HG03558 (cell line): Measurements from ENCODE around the gene ADCY9.
"Not testable (repeated sequence)": the region's sequence is repeated elsewhere in the genome, so short reads cannot be mapped to it uniquely, and the experiment has no call there.

Experiments
- ATAC-seq: cut with Tn5 transposase; IDR thresholded peaks from one replicate; pipeline ENCODE4 v1.9.1; 2021; ENCODE audit warnings: moderate number of reproducible peaks; ENCODE audit not compliant: unreplicated experiment; ENCODE audit errors: extremely low read depth

Gene ADCY9

GRCh38 chr16:4075534-4075933 lies 40.7 kb downstream of the ADCY9 start:
- no peak for ATAC-seq

DNA sequence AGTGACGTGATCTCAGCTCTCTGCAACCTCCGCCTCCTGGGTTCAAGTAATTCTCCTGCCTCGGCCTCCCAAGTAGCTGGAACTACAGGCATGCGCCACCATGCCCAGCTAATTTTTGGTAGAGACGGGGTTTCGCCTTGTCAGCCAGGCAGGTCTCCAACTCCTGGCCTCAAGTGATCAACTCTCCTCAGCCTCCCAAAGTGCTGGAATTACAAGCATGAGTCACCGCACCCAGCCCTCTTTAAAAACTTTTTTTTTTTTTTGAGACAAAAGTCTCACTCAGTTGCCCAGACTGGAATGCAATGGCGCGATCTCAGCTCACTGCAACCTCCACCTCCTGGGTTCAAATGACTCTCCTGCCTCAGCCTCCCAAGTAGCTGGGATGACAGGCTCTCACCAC lies 43.1 kb downstream of the ADCY9 start:
- not testable (repeated sequence) for ATAC-seq

DNA sequence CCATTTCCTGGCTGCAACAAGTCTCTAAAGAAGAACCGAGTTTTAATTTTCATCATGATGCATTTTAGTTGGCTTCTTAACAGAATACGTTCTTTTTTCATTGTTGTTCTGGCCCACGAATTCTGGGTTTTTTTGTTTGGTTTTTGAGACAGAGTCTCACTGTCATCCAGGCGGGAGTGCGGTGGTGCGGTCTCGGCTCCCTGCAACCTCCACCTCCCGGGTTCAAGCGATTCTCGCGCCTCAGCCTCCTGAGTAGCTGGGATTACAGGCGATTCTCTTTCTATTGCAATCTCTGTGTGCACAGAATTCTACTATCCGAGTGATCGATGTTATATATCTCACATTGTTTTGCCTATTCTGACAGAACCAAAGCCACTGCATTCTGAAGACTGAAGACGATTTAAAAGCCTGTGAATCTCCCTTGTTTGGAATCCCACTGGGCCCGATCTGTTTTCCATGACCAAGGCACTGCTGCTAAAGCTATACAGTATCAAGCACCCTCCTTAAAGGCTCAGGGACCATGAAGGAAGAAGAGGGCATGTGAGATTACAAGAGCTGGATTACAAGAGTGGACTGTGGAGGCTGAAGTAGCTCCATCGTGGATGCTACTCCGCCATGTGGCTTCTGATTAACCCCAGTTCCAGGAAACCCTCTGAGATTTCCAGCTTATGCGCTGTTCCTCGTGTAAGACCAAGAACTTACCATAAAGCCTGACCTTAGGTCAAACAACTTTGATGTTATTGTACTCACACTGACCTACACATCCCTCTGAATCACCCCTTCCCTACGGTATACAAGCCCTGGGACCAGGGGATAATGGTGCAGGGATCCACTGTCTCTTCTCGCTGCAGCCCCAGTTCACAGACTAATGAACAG lies 44.3 kb downstream of the ADCY9 start:
- ATAC-seq, result no peak

DNA sequence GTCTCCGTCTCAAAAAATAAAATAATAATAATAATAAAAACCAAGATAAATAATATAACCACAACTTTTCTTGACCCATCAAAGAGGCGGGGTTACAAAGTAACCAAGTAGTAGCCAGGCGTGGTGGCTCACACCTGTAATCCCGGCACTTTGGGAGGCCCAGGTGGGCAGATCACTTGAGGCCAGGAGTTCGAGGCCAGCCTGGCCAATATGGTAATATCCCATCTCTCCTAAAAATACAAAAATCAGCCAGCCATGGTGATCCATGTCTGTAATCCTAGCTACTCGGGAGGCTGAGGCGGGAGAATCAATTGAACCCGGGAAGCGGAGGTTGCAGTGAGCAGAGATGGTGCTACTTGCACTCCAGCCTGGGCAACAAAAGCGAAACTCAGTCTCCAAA lies 45.3 kb downstream of the ADCY9 start:
- no peak for ATAC-seq

GRCh38 chr16:4067262-4068001 lies 48.8 kb downstream of the ADCY9 start:
- no peak for ATAC-seq

GRCh38 chr16:4064950-4065352 lies 51.3 kb downstream of the ADCY9 start:
- ATAC-seq, result no peak

GRCh38 chr16:4062212-4062802 lies 53.9 kb downstream of the ADCY9 start:
- ATAC-seq, result no peak

DNA sequence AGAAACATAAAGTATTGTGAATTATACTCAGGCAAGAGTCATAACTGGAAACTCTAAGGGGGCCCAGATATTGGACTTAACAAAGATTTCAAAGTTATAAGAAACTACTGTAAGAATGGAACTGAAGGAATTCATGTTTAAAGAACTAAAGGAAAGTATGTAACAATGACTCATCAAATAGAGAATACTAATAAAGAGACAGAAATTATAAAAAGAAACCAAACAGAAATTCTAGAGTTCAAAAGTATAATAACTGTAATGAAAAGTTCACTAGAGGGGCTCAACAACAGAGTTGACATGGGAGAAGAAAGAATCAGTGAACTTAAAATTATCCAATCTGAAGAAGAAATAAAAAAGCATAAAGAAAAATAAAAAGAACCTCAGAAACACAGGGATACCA lies 55.4 kb downstream of the ADCY9 start:
- ATAC-seq, result no peak

DNA sequence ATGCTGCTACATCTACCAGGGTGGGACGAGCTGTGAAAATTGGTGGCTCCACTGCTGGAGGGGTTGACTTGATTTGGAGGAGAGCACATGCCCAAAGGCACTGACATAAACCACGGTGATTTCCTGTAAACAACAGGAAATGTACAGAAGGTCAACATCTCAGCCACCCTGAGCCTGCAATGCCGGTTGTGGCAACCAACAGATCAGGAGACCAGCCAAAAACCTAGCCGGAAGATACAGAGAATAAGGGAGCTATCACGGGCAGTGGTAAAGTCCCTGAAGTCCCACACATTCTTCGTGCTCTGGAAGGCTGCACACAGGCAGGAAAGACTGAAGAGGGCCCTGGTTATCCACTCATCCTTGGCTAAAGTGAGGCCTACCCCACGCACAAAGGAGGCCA lies 56.2 kb downstream of the ADCY9 start:
- ATAC-seq, result no peak

DNA sequence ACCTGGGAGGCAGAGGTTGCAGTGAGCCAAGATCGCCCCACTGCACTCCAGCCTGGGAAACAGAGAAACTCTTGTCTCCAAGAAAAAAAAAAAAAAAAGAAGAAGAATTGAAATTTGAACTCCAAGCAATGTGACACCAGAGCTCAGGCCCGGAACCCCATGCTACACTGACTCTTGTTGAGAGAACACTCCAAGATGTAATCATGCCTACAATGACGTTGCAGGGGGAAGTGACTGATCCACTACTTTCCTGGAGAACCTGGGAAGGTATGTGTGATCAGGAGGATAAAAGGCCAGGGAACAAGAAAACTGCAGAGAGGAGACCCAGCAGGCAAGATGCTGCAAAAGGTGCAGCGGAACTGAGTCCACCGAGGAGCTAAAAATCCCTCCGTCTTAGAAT lies 57.9 kb downstream of the ADCY9 start:
- ATAC-seq, result no peak

DNA sequence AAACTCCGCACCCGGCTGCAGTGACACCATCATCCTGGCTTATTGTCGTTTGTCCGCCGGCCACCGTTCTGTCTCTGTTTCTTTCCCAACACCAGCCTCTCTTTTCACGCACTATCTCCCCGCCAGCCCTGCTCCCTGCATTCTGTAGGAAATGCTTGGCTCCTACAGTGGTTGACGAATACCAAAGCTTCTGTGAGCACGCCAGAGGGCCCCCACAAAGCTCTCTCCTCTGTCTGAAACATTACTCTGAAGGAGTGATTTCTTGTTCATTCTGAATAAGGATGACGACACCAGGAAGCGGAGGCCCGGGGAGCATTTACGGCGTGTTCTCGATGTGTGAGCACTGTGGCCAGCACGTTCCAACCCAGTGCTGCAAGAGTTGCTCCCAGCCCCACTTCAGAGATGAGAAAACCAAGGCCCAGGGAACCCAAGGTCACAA lies 58.8 kb downstream of the ADCY9 start:
- no peak for ATAC-seq

- ATAC-seq, result no peak
Observed at GRCh38 chr16:4056161-4057105, 59.8 kb downstream of the ADCY9 start.

DNA sequence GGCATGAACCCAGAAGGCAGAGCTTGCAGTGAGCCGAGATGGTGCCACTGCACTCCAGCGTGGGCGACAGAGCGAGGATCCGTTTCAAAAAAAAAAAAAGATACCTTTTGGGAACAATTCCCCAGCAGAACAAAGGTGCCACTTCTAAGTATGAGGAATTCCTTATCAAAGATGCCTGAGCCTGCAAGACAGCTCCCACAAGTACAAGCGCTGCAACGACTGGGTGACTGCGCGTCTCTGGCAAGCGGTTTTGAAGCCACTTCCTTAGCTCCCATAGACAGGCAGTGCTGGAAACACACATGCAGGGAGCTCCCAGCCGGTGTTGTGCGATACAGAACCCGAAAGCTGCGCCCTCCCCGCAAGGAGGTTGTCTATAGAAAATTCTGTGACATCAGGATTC lies 60.5 kb downstream of the ADCY9 start:
- ATAC-seq, result no peak

DNA sequence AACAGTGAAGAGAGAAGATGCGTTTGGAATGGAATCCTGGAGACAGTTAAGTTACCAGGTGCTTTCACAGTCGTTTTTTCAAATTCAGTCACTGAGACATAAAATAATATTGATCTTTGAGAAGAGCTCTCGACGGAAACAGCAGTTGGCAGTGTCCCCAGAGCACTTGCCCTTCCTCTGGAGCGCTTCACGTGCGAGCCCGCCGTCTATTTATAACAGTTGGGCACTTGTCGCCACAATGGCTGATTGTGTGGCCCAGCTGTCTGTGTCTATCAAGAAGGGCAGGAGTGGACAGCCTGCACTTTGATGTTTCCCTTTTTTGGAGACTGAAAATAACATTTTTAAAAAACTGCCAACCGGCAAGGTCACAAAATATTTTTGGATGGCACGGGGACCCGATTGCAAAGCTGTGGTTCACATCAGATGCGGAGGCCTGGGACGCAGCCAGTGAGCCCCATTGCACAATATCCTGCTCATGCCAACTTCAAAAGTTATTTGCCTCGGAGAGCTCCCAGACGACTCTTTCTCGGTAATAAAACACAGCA lies 62.9 kb downstream of the ADCY9 start:
- no peak for ATAC-seq

- ATAC-seq, result no peak
Observed at GRCh38 chr16:4052801-4053293, 63.4 kb downstream of the ADCY9 start.

- ATAC-seq, result no peak
Observed at GRCh38 chr16:4052096-4052495, 64.1 kb downstream of the ADCY9 start.

DNA sequence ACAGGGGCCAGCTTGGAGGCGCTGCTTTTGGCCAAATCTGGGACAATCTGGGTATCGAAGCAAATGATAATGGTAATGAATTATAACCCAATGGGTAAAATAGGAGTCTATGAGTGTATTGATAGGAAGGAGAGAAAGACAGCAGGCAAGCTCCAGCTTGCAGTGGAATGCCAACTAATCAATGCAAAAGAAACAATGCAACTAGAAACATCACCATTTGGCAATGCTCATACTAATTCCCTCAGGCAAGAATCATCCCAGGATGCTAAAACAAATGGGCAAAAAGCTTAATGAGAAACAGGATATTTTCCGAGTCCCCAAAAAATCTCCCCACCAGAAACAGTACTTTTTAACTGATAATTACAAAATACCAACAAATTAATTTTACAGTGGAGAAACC lies 64.7 kb downstream of the ADCY9 start:
- no peak for ATAC-seq

- ATAC-seq, result no peak
Observed at GRCh38 chr16:4049031-4049430, 67.2 kb downstream of the ADCY9 start.

DNA sequence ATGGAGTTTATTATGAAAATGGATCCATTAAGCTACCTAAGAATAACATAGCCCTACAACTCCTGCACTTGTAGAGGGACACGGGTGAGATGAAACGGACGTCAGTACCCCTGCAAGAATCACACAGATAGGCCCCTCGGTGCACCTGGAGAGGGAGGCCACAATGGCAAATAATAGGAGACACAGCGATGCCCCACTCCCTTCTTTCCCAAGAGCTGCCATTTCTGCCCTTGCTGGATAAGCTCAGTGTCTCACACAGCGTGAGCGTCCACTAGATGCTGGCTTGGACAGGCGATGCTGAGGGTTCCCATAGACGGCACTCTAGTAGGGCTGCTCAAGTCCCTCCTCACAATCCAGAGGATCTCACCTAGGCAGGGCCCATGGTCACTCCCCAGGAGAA lies 67.8 kb downstream of the ADCY9 start:
- no peak for ATAC-seq

GRCh38 chr16:4046221-4046620 lies 70.0 kb downstream of the ADCY9 start:
- no peak for ATAC-seq
